ENCODE data around the gene HACL1.
"Not testable (repeated sequence)": the region's sequence is repeated elsewhere in the genome, so short reads cannot be mapped to it uniquely, and the experiment has no call there.

Gene HACL1

GRCh38 chr3:15585111-15585845 lies 16.1 kb downstream of the HACL1 start:
- no peak for DNase-seq (ENCODE audit: low read depth in 3 of 3, low spot score in 1 of 3)

- no peak for DNase-seq (ENCODE audit: low read depth in 3 of 3, low spot score in 1 of 3)
Measured at GRCh38 chr3:15581471-15582394, 19.6 kb downstream of the HACL1 start.

GRCh38 chr3:15579051-15579450 lies 22.3 kb downstream of the HACL1 start:
- no peak for DNase-seq (ENCODE audit: low read depth in 3 of 3, low spot score in 1 of 3)

GRCh38 chr3:15578289-15578867 lies 23.0 kb downstream of the HACL1 start:
- DNase-seq (ENCODE audit: low read depth in 3 of 3, low spot score in 1 of 3) = no peak

GRCh38 chr3:15576475-15576874 lies 24.9 kb downstream of the HACL1 start:
- DNase-seq (ENCODE audit: low read depth in 3 of 3, low spot score in 1 of 3) = no peak

- no peak for DNase-seq (ENCODE audit: low read depth in 3 of 3, low spot score in 1 of 3)
Measured at GRCh38 chr3:15575446-15575845, 25.9 kb downstream of the HACL1 start.

- DNase-seq (ENCODE audit: low read depth in 3 of 3, low spot score in 1 of 3) = no peak
Measured at GRCh38 chr3:15572138-15572537, 29.2 kb downstream of the HACL1 start.

GRCh38 chr3:15563190-15563589 lies 38.2 kb downstream of the HACL1 start:
- no peak for DNase-seq (ENCODE audit: low read depth in 3 of 3, low spot score in 1 of 3)

GRCh38 chr3:15562560-15562959 lies 38.8 kb downstream of the HACL1 start:
- no peak for DNase-seq (ENCODE audit: low read depth in 3 of 3, low spot score in 1 of 3)

- no peak for DNase-seq (ENCODE audit: low read depth in 3 of 3, low spot score in 1 of 3)
Measured at GRCh38 chr3:15558581-15558980, 42.8 kb downstream of the HACL1 start.

GRCh38 chr3:15557511-15557946 lies 43.8 kb downstream of the HACL1 start:
- DNase-seq (ENCODE audit: low read depth in 3 of 3, low spot score in 1 of 3) = peak in 2 of 3 donors; percentile 6

- DNase-seq (ENCODE audit: low read depth in 3 of 3, low spot score in 1 of 3) = no peak
Measured at GRCh38 chr3:15556512-15556911, 44.9 kb downstream of the HACL1 start.

GRCh38 chr3:15553749-15554148 lies 47.6 kb downstream of the HACL1 start:
- no peak for DNase-seq (ENCODE audit: low read depth in 3 of 3, low spot score in 1 of 3)

- no peak for DNase-seq (ENCODE audit: low read depth in 3 of 3, low spot score in 1 of 3)
Measured at GRCh38 chr3:15551902-15552301, 49.5 kb downstream of the HACL1 start.

GRCh38 chr3:15549846-15550245 lies 51.5 kb downstream of the HACL1 start:
- DNase-seq (ENCODE audit: low read depth in 3 of 3, low spot score in 1 of 3) = no peak

- no peak for DNase-seq (ENCODE audit: low read depth in 3 of 3, low spot score in 1 of 3)
Measured at GRCh38 chr3:15542614-15543013, 58.8 kb downstream of the HACL1 start.

- DNase-seq (ENCODE audit: low read depth in 3 of 3, low spot score in 1 of 3) = no peak
Measured at GRCh38 chr3:15541371-15541770, 60.0 kb downstream of the HACL1 start.

GRCh38 chr3:15539066-15539465 lies 62.3 kb downstream of the HACL1 start:
- no peak for DNase-seq (ENCODE audit: low read depth in 3 of 3, low spot score in 1 of 3)

GRCh38 chr3:15538345-15538744 lies 63.0 kb downstream of the HACL1 start:
- DNase-seq (ENCODE audit: low read depth in 3 of 3, low spot score in 1 of 3) = no peak

- no peak for DNase-seq (ENCODE audit: low read depth in 3 of 3, low spot score in 1 of 3)
Measured at GRCh38 chr3:15536856-15537255, 64.5 kb downstream of the HACL1 start.

GRCh38 chr3:15535732-15536131 lies 65.6 kb downstream of the HACL1 start:
- peak in 1 of 3 donors; percentile 17 for DNase-seq (ENCODE audit: low read depth in 3 of 3, low spot score in 1 of 3)

GRCh38 chr3:15532614-15533013 lies 68.8 kb downstream of the HACL1 start:
- DNase-seq (ENCODE audit: low read depth in 3 of 3, low spot score in 1 of 3) = not testable (repeated sequence)

Data from stimulated activated CD4-positive, alpha-beta T cell treated with anti-CD3 and anti-CD28 coated beads, TNF-alpha, amount 100 ng/mL, for 1 hour (primary cell).